Endothelial cell of umbilical vein (primary cell): ENCODE data around the gene ZC3H18. TPM values are rescaled to one million over a fixed set of nuclear protein-coding genes. Genes with fewer than 3 reads are reported as not detected.

Source experiments
- BruUV-seq: library from RNA; stranded (reverse); fragments of 400-500 nt; replicated peaks from 2 replicates; lab custom pipeline; 2021; lab: Mats Ljungman, UMichigan
- CTCF ChIA-PET: fragments of 300-600, 350-600 bp; sonication (Branson Sonifier 250); formaldehyde crosslinking; loops from one replicate; lab custom pipeline; 2021; ENCODE audit warnings: antibody characterized with exemption, inconsistent platforms; lab: Charles Lee
- POLR2A ChIA-PET: fragments of 300-600, 350-600 bp; sonication (Branson Sonifier 250); formaldehyde crosslinking; loops from one replicate; lab custom pipeline; 2021; ENCODE audit warnings: antibody characterized with exemption, inconsistent platforms; lab: Charles Lee
- DNase-seq: peaks from one replicate; pipeline ENCODE4 v3.0.0-alpha.2; 2011; ENCODE audit warnings: low read depth, low spot score
- FAIRE-seq: peaks from 2 replicates; lab custom pipeline; 2011; peaks lifted over from hg19 to GRCh38; lab: Jason Lieb, UNC
- H2AFZ ChIP-seq: 2 replicates; pipeline ENCODE4 v1.6.0; 2012; ENCODE audit warnings: low read depth, low read length, control low read depth, inconsistent platforms
- H3K27ac ChIP-seq: 2 replicates; pipeline ENCODE4 v1.5.1; 2011; ENCODE audit warnings: low read depth, mild to moderate bottlenecking, control low read depth, low read length, moderate library complexity; ENCODE audit not compliant: insufficient read depth
- H3K27me3 ChIP-seq, 2 experiments: 2 replicates each; pipeline versions ENCODE4 v1.6.0 to v1.6.1; 2011; ENCODE audit warnings: low read length in 2 of 2, mixed read lengths in 1 of 2; ENCODE audit not compliant: control insufficient read depth in 2 of 2, insufficient read depth in 2 of 2
- H3K36me3 ChIP-seq, 2 experiments: 2 replicates in 1 of 2; 3 replicates in 1 of 2; pipeline ENCODE4 v1.5.1; 2011; ENCODE audit warnings: low read length in 2 of 2, mild to moderate bottlenecking in 1 of 2, moderate library complexity in 1 of 2; ENCODE audit not compliant: control insufficient read depth in 2 of 2, insufficient read depth in 2 of 2; ENCODE audit errors: extremely low read depth in 1 of 2
- H3K4me1 ChIP-seq: 3 replicates; pipeline ENCODE4 v1.5.1; 2011; ENCODE audit warnings: mild to moderate bottlenecking, low read length; ENCODE audit not compliant: control insufficient read depth, insufficient read depth; ENCODE audit errors: extremely low read depth
- H3K4me2 ChIP-seq: 2 replicates; pipeline ENCODE4 v1.6.1; 2011; ENCODE audit warnings: low read length, control low read depth, mixed read lengths; ENCODE audit not compliant: insufficient read depth
- H3K4me3 ChIP-seq, 3 experiments: fragments of 200-600 bp in 1 of 3; sonication (generic), shearing (Covaris generic) in 1 of 3; replicated peaks in 1 of 3; 2 replicates each; pipeline ENCODE4 v1.5.1; 2011 to 2016; ENCODE audit warnings: control low read depth in 3 of 3, low read length in 3 of 3, mild to moderate bottlenecking in 2 of 3, inconsistent platforms in 1 of 3, low read depth in 1 of 3, moderate library complexity in 1 of 3; ENCODE audit not compliant: insufficient read depth in 1 of 3
- H3K79me2 ChIP-seq: 2 replicates; pipeline ENCODE4 v1.6.0; 2012; ENCODE audit warnings: low read length, inconsistent platforms; ENCODE audit not compliant: control insufficient read depth, insufficient read depth
- H3K9ac ChIP-seq: replicated peaks from 2 replicates; pipeline ENCODE3; 2011; ENCODE audit warnings: low read length, control low read depth; ENCODE audit not compliant: insufficient read depth; ENCODE audit errors: extremely low read depth
- H3K9me1 ChIP-seq: replicated peaks from 3 replicates; pipeline ENCODE4 v1.6.0; 2011; ENCODE audit warnings: mild to moderate bottlenecking, low read length; ENCODE audit not compliant: control insufficient read depth, insufficient read depth; ENCODE audit errors: extremely low read depth
- H3K9me3 ChIP-seq: replicated peaks from 2 replicates; pipeline ENCODE4 v1.5.1; 2012; ENCODE audit warnings: low read length, inconsistent platforms; ENCODE audit not compliant: control insufficient read depth, insufficient read depth
- H4K20me1 ChIP-seq: replicated peaks from 2 replicates; pipeline ENCODE3; 2011; ENCODE audit warnings: mild to moderate bottlenecking, low read length; ENCODE audit not compliant: control insufficient read depth, insufficient read depth; ENCODE audit errors: extremely low read depth
- EZH2 ChIP-seq: IDR thresholded peaks from 2 replicates; pipeline ENCODE4 v1.6.1; 2012; ENCODE audit warnings: borderline replicate concordance, low read depth, mild to moderate bottlenecking, moderate library complexity, low read length, inconsistent platforms; ENCODE audit not compliant: severe bottlenecking
- FOS ChIP-seq: IDR thresholded peaks from 2 replicates; pipeline ENCODE4 v1.6.1; 2011; ENCODE audit warnings: mild to moderate bottlenecking, low read length, moderate library complexity, borderline replicate concordance; ENCODE audit not compliant: insufficient read depth
- GATA2 ChIP-seq: IDR thresholded peaks from 2 replicates; pipeline ENCODE4 v1.7.0; 2011; ENCODE audit warnings: low read depth, mild to moderate bottlenecking, moderate library complexity, mixed read lengths, low read length; ENCODE audit not compliant: insufficient read length, insufficient read depth
- JUN ChIP-seq: IDR thresholded peaks from 2 replicates; pipeline ENCODE4 v1.6.1; 2011; ENCODE audit warnings: borderline replicate concordance, low read depth; ENCODE audit not compliant: insufficient read length, insufficient read depth
- MYC ChIP-seq: IDR thresholded peaks from one replicate; pipeline ENCODE4 v1.6.1; 2011; ENCODE audit warnings: mild to moderate bottlenecking, low read depth, low read length
- POLR2AphosphoS5 ChIP-seq: IDR thresholded peaks from 2 replicates; pipeline ENCODE4 v1.6.1; 2012; ENCODE audit warnings: low read depth, mild to moderate bottlenecking, control low read depth, low read length, moderate library complexity; ENCODE audit not compliant: insufficient read depth
- dilution Hi-C: fragments of 300-500 bp; cut with MboI; formaldehyde crosslinking; loops from one replicate; pipeline ENCODE4 v1.15.0; 2019; ENCODE audit warnings: low sequenced_read_pairs; ENCODE audit not compliant: extremely low pct_ligation_motif_present
- intact Hi-C: fragments of 100-400 bp; cut with micrococcal nuclease; formaldehyde crosslinking; loops from one replicate; pipeline ENCODE4 v1.10.0; 2022
- polyA plus RNA-seq, 4 experiments: library from polyadenylated mRNA; depleted of rRNA in 3 of 4; stranded (reverse) in 3 of 4; unstranded in 1 of 4; fragments of >200 nt; gene quantifications; 2 replicates each; pipeline versions ENCODE4 v1.2.1 to v1.2.3, GENCODE V29; 2011 to 2012; ENCODE audit warnings: missing spikeins in 1 of 4
- total RNA-seq: library from RNA; stranded (reverse); gene quantifications from 2 replicates; pipeline ENCODE4 v1.2.3, GENCODE V29; 2021
- TF ChIP-seq, protein P1 (sequence below): IDR thresholded peaks from 2 replicates; pipeline ENCODE4 v1.6.1; 2011; ENCODE audit not compliant: insufficient read depth, insufficient read length
- TF ChIP-seq, protein P2 (sequence below), 2 donors: IDR thresholded peaks; 1 replicate in 1 of 2; 2 replicates in 1 of 2; pipeline ENCODE4 v1.5.1; 2011; ENCODE audit warnings: low read length in 2 of 2, mild to moderate bottlenecking in 2 of 2, moderate library complexity in 2 of 2, control low read depth in 1 of 2, inconsistent platforms in 1 of 2, low read depth in 1 of 2; ENCODE audit not compliant: insufficient read depth in 1 of 2; ENCODE audit errors: extremely low read depth in 1 of 2

The ZC3H18 gene
- total and polyA plus RNA-seq, 2 donors (not counting 3 experiments of a cell fraction or from before 2014, with no cell fraction given): 12.1 to 52.8 TPM

DNA sequence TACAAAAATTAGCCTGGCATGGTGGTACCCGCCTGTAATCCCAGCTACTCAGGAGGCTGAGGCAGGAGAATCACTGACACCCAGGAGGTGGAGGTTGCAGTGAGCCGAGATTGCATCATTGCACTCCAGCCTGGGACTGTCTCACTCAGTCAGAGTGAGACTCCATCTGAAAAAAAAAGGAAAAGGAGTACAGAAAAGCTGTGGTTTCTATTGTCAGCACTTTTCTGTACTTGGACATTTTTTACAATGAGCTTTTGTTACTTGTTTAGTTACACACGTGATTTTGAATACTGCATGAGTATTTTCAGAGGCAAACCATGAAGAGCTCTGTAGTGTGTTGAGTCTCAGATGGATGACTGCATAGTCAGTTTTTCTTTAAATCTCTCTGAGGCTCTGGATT lies 26.3 kb downstream of the ZC3H18 start:
- Histone ChIP-seq H3K9ac (no peak overlapping the region), H4K20me1 (no peaks in the 10 kb centered on the region), H3K4me3 (no peak overlapping the region), H3K27ac (no peak overlapping the region), H3K79me2 (peaks cover 8% of the 10 kb centered on the region), H3K36me3 (peaks cover 4 to 33% of the 10 kb centered on the region in 2 experiments), H3K4me1 (peaks cover 5% of the 10 kb centered on the region), H2AFZ (no peak overlapping the region), H3K9me3 (no peaks in the 10 kb centered on the region), H3K9me1 (no peaks in the 10 kb centered on the region), H3K27me3 (no peaks in the 10 kb centered on the region), H3K4me2 (no peak overlapping the region)
- no TSS peak for BruUV-seq
- dilution Hi-C loops (no loop called here), intact Hi-C loops (no loop called here)
- ChIA-PET POLR2A (no interaction called here), CTCF (interaction anchor here (0.9 kb wide), 1 partner anchor 26 kb away, joined by 3 read pairs; the partner anchor contains the start of gene ZC3H18)
- FAIRE-seq (no peak), DNase-seq (no peak)
- TF ChIP-seq JUN (no peak), GATA2 (no peak), MYC (no peak), FOS (no peak), POLR2AphosphoS5 (no peak), EZH2 (no peak)
- TF ChIP-seq, protein P1, sequence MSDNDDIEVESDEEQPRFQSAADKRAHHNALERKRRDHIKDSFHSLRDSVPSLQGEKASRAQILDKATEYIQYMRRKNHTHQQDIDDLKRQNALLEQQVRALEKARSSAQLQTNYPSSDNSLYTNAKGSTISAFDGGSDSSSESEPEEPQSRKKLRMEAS: no peak
- TF ChIP-seq, protein P2, sequence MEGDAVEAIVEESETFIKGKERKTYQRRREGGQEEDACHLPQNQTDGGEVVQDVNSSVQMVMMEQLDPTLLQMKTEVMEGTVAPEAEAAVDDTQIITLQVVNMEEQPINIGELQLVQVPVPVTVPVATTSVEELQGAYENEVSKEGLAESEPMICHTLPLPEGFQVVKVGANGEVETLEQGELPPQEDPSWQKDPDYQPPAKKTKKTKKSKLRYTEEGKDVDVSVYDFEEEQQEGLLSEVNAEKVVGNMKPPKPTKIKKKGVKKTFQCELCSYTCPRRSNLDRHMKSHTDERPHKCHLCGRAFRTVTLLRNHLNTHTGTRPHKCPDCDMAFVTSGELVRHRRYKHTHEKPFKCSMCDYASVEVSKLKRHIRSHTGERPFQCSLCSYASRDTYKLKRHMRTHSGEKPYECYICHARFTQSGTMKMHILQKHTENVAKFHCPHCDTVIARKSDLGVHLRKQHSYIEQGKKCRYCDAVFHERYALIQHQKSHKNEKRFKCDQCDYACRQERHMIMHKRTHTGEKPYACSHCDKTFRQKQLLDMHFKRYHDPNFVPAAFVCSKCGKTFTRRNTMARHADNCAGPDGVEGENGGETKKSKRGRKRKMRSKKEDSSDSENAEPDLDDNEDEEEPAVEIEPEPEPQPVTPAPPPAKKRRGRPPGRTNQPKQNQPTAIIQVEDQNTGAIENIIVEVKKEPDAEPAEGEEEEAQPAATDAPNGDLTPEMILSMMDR (IDR thresholded peaks at IDR 0.05; ENCODE audit: extremely low read depth in 1 of 2, insufficient read depth in 1 of 2, low read depth in 1 of 2, low read length in 2 of 2): no peak
